ENCODE measurements around the gene CDYL. TPM values are rescaled to one million over a fixed set of nuclear protein-coding genes. Genes with fewer than 3 reads are reported as not detected.

The CDYL gene
- total RNA-seq, 4 donors from 2014 or later = 41.9 to 52.3 (median 45.7) TPM

- Histone ChIP-seq H3K27me3 (no peaks in the 10 kb centered on the region), H3K4me1 (peaks cover 21 to 58% (median 43%) of the 10 kb centered on the region in 4 donors), H3K27ac (replicated peaks in 1 of 4) (no peak overlapping the region), H3K9me3 (no peaks in the 10 kb centered on the region), H3K36me3 (no peaks in the 10 kb centered on the region), H3K4me3 (peak overlapping the region; percentile 68 to 94 (median 72))
- no peak for DNase-seq (ENCODE audit: extremely low spot score)
- 100% methylated on average over 1 of the region's 1 CpG for WGBS
- intact Hi-C loops (cut with DNase I) = loop anchor here (5.0 to 10.0 kb wide), 4 partner anchors 131 to 423 kb away; partner anchors contain the start of gene RPP40
- TF ChIP-seq EP300 (IDR thresholded peaks at IDR 0.05) = no peak
- no peak for TF ChIP-seq POLR2AphosphoS5 (IDR thresholded peaks at IDR 0.05)
- TF ChIP-seq POLR2A (IDR thresholded peaks at IDR 0.05; ENCODE audit: low read depth) = no peak
- no peak for TF ChIP-seq CTCF (IDR thresholded peaks at IDR 0.05)
Observed at GRCh38 chr6:4778086-4778485, 1.9 kb downstream of the CDYL start.

- H3K27me3 ChIP-seq = no peaks in the 10 kb centered on the region
- no peaks in the 10 kb centered on the region for H3K9me3 ChIP-seq
- H3K27ac ChIP-seq (replicated peaks in 1 of 4) = no peak overlapping the region
- no peak for TF ChIP-seq CTCF (IDR thresholded peaks at IDR 0.05)
- no peak for TF ChIP-seq POLR2A (IDR thresholded peaks at IDR 0.05; ENCODE audit: low read depth)
- no peak for TF ChIP-seq EP300 (IDR thresholded peaks at IDR 0.05)
- no peak for TF ChIP-seq POLR2AphosphoS5 (IDR thresholded peaks at IDR 0.05)
- 40% methylated on average over 8 of the region's 11 CpGs for WGBS
- intact Hi-C loops (cut with DNase I) = no loop called here
- peaks cover 18 to 47% (median 35%) of the 10 kb centered on the region in 4 donors for H3K4me1 ChIP-seq
- DNase-seq (ENCODE audit: extremely low spot score) = no peak
- no peak overlapping the region for H3K4me3 ChIP-seq
- no peaks in the 10 kb centered on the region for H3K36me3 ChIP-seq
Observed at GRCh38 chr6:4780360-4780812, 4.2 kb downstream of the CDYL start.

- Histone ChIP-seq H3K9me3 (no peaks in the 10 kb centered on the region), H3K36me3 (no peaks in the 10 kb centered on the region), H3K4me3 (no peak overlapping the region), H3K27me3 (no peaks in the 10 kb centered on the region), H3K4me1 (peaks cover 18 to 43% (median 34%) of the 10 kb centered on the region in 4 donors), H3K27ac (replicated peaks in 1 of 4) (no peak overlapping the region)
- intact Hi-C loops (cut with DNase I) = no loop called here
- no peak for DNase-seq (ENCODE audit: extremely low spot score)
- TF ChIP-seq CTCF (IDR thresholded peaks at IDR 0.05) (no peak), POLR2AphosphoS5 (IDR thresholded peaks at IDR 0.05) (no peak), POLR2A (IDR thresholded peaks at IDR 0.05; ENCODE audit: low read depth) (no peak), EP300 (IDR thresholded peaks at IDR 0.05) (no peak)
- WGBS = 67% methylated on average over 4 of the region's 4 CpGs
Observed at GRCh38 chr6:4781426-4781825, 5.2 kb downstream of the CDYL start.

GRCh38 chr6:4781967-4782575 lies 5.9 kb downstream of the CDYL start:
- 89% methylated on average over 9 of the region's 9 CpGs for WGBS
- no peak overlapping the region for H3K27ac ChIP-seq (replicated peaks in 1 of 4)
- no peaks in the 10 kb centered on the region for H3K36me3 ChIP-seq
- H3K27me3 ChIP-seq = no peaks in the 10 kb centered on the region
- peaks cover 18 to 43% (median 34%) of the 10 kb centered on the region in 4 donors for H3K4me1 ChIP-seq
- TF ChIP-seq EP300 (IDR thresholded peaks at IDR 0.05) = no peak
- no peak for TF ChIP-seq POLR2AphosphoS5 (IDR thresholded peaks at IDR 0.05)
- no peak for TF ChIP-seq CTCF (IDR thresholded peaks at IDR 0.05)
- TF ChIP-seq POLR2A (IDR thresholded peaks at IDR 0.05; ENCODE audit: low read depth) = no peak
- no peaks in the 10 kb centered on the region for H3K9me3 ChIP-seq
- H3K4me3 ChIP-seq = no peak overlapping the region
- no peak for DNase-seq (ENCODE audit: extremely low spot score)
- intact Hi-C loops (cut with DNase I) = no loop called here
